B cell (primary cell): ENCODE measurements around the gene CDK18. TPM values are rescaled to one million over a fixed set of nuclear protein-coding genes. Genes with fewer than 3 reads are reported as not detected.

Source experiments
- ATAC-seq: fragments of 200-7000 bp; cut with Tn5 transposase; one replicate; pipeline ENCODE4 v1.10.0; 2021; ENCODE audit warnings: low read depth, mild to moderate bottlenecking, moderate number of reproducible peaks, moderate library complexity
- CTCF ChIA-PET: fragments of 350-600 bp; sonication (Branson Sonifier 250); formaldehyde crosslinking; loops from one replicate; lab custom pipeline; 2021; ENCODE audit warnings: antibody characterized with exemption, inconsistent platforms; lab: Charles Lee
- POLR2A ChIA-PET: fragments of 350-600 bp; sonication (Branson Sonifier 250); formaldehyde crosslinking; loops from one replicate; lab custom pipeline; 2021; ENCODE audit warnings: antibody characterized with exemption; lab: Charles Lee
- DNase-seq: peaks from one replicate; pipeline ENCODE4 v3.0.0; 2013
- H2AFZ ChIP-seq: 2 replicates; pipeline ENCODE4 v1.6.1; 2012; ENCODE audit warnings: mild to moderate bottlenecking, low read depth, low read length; ENCODE audit not compliant: insufficient read depth, poor library complexity, severe bottlenecking
- H3K27ac ChIP-seq, 2 donors: 1 replicate in 1 of 2; 2 replicates in 1 of 2; pipeline ENCODE4 v1.5.1; 2012 to 2013; ENCODE audit warnings: low read length in 2 of 2, mild to moderate bottlenecking in 2 of 2, moderate library complexity in 1 of 2
- H3K27me3 ChIP-seq, 4 experiments: fragments of 200-600 bp in 1 of 4; sonication (generic) in 1 of 4; replicated peaks in 1 of 4; 1 replicate in 2 of 4; 2 replicates in 2 of 4; pipeline versions ENCODE4 v1.6.1 to v1.7.0; 2013 to 2016; ENCODE audit warnings: low read length in 3 of 4, mild to moderate bottlenecking in 2 of 4, mixed read lengths in 1 of 4, moderate library complexity in 1 of 4; ENCODE audit not compliant: insufficient read depth in 4 of 4, control insufficient read depth in 3 of 4; ENCODE audit errors: control extremely low read depth in 1 of 4
- H3K36me3 ChIP-seq, 2 experiments: replicated peaks in 1 of 2; 1 replicate in 1 of 2; 2 replicates in 1 of 2; pipeline versions ENCODE4 v1.6.1 to v1.7.1; 2013; ENCODE audit warnings: low read length in 1 of 2; ENCODE audit not compliant: insufficient read depth in 2 of 2, control insufficient read depth in 1 of 2; ENCODE audit errors: control extremely low read depth in 1 of 2, extremely low read depth in 1 of 2
- H3K4me1 ChIP-seq, 2 donors: fragments of 200-600 bp in 1 of 2; sonication (generic) in 1 of 2; 1 replicate in 1 of 2; 2 replicates in 1 of 2; pipeline versions ENCODE4 v1.5.1 to v1.6.1; 2013 to 2017; ENCODE audit warnings: low read length in 2 of 2; ENCODE audit not compliant: control insufficient read depth in 2 of 2, insufficient read depth in 2 of 2
- H3K4me2 ChIP-seq: replicated peaks from 2 replicates; pipeline ENCODE3; 2012; ENCODE audit warnings: mild to moderate bottlenecking, low read depth, low read length; ENCODE audit not compliant: poor library complexity, severe bottlenecking
- H3K4me3 ChIP-seq, 5 experiments: fragments of 200-600 bp in 1 of 5; sonication (generic) in 1 of 5; 1 replicate in 3 of 5; 2 replicates in 2 of 5; pipeline versions ENCODE4 v1.5.1 to v1.7.0; 2011 to 2016; ENCODE audit warnings: low read length in 4 of 5, mild to moderate bottlenecking in 4 of 5, low read depth in 2 of 5, control low read depth in 1 of 5, moderate library complexity in 1 of 5; ENCODE audit not compliant: insufficient read depth in 1 of 5; ENCODE audit errors: control extremely low read depth in 1 of 5, extremely low read depth in 1 of 5
- H3K79me2 ChIP-seq: fragments of 200-600 bp; sonication (generic); one replicate; pipeline ENCODE4 v1.6.0; 2016; ENCODE audit warnings: low read length; ENCODE audit not compliant: control insufficient read depth, insufficient read depth
- H3K9ac ChIP-seq: fragments of 200-600 bp; sonication (generic); 2 replicates; pipeline ENCODE4 v1.6.1; 2017; ENCODE audit warnings: mild to moderate bottlenecking, low read length, moderate library complexity
- H3K9me3 ChIP-seq, 3 donors: one replicate each; pipeline versions ENCODE4 v1.6.1 to v1.7.1; 2013; ENCODE audit warnings: low read length in 2 of 3; ENCODE audit not compliant: control insufficient read depth in 2 of 3, insufficient read depth in 1 of 3; ENCODE audit errors: control extremely low read depth in 1 of 3
- H4K20me1 ChIP-seq: 2 replicates; pipeline ENCODE4 v1.6.0; 2012; ENCODE audit warnings: mild to moderate bottlenecking, low read length; ENCODE audit not compliant: insufficient read depth, control insufficient read depth, poor library complexity, severe bottlenecking
- H3K27ac Mint-ChIP-seq: one replicate; pipeline ENCODE4 v1.8.0; 2021; ENCODE audit warnings: mixed read lengths
- H3K27me3 Mint-ChIP-seq: one replicate; pipeline ENCODE4 v1.8.0; 2021; ENCODE audit warnings: mixed read lengths
- H3K4me1 Mint-ChIP-seq: one replicate; pipeline ENCODE4 v1.8.0; 2021; ENCODE audit warnings: mixed read lengths
- H3K4me3 Mint-ChIP-seq: one replicate; pipeline ENCODE4 v1.8.0; 2021; ENCODE audit warnings: mixed read lengths
- H3K9me3 Mint-ChIP-seq: one replicate; pipeline ENCODE4 v1.8.0; 2022; ENCODE audit warnings: mixed read lengths; ENCODE audit not compliant: insufficient read depth
- EZH2 ChIP-seq: IDR thresholded peaks from 2 replicates; pipeline ENCODE4 v1.6.1; 2012; ENCODE audit warnings: borderline replicate concordance, low read depth, mild to moderate bottlenecking, moderate library complexity, low read length; ENCODE audit not compliant: insufficient read depth, poor library complexity, severe bottlenecking
- WGBS: methylation state at CpG from one replicate; pipeline ENCODE4 v1.1.5; 2013; ENCODE audit warnings: missing lambda C conversion rate; ENCODE audit not compliant: insufficient coverage; 5-methylcytosine and 5-hydroxymethylcytosine counted together
- intact Hi-C: fragments of 100-400 bp; cut with micrococcal nuclease; formaldehyde crosslinking; loops from one replicate; pipeline ENCODE4 v1.10.0; 2022
- polyA plus RNA-seq: library from polyadenylated mRNA; depleted of rRNA; stranded (reverse); fragments of >200 nt; gene quantifications from 2 replicates; pipeline ENCODE4 v1.2.3, GENCODE V29; 2012
- total RNA-seq, 2 donors: library from RNA; stranded (reverse); fragments of 120-200 nt in 1 of 2; gene quantifications; 1 replicate in 1 of 2; 2 replicates in 1 of 2; pipeline versions ENCODE4 v1.2.3 to v1.2.4, GENCODE V29; 2013 to 2022
- TF ChIP-seq, protein P1 (sequence below): fragments of 200-600 bp; IDR thresholded peaks from one replicate; pipeline ENCODE4 v1.8.0; 2022; ENCODE audit warnings: antibody characterized with exemption, mild to moderate bottlenecking

The CDK18 gene
- total and polyA plus RNA-seq, 2 donors (not counting 1 experiment from before 2014, with no cell fraction given) = 3.8 to 4.7 TPM

DNA sequence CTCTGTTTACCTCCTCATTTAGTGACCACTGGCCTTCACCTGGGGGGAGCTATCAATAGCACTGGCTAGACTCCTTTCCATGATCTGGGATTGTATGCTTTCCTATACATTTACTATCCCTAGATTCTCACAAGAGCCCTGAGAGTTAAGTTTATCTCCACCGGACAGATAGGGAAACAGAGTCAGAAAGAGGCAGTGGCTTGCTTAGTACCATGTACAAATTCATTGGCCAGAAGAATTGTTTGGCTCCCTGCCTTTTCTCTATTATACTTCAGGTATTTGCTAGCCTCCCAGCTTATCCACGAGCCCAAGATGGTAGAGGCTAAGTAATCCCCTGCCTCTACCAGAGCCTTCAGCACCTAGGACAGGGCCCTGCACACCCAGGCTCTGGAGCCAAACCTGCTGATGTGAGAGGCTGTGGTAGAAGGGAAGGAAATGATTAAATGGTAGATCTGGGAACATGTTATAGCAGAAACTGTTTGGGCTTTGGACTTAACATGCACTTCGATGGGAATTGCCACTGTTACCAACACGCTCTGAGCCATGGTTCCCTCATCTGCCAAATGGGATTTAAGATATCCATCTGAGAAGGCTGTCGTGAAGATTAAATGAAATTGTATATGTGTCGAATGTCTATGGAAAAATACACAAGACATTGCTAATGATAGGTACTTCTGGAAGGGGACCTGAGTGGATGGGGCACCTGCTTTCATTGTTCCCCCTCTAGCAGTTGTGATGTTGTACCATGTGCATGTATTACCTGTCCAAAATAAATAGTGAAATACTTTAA, 45.5 kb upstream of the CDK18 start:
- Histone ChIP-seq H4K20me1 (no peaks in the 10 kb centered on the region), H3K4me1 (peaks cover 22 to 28% of the 10 kb centered on the region in 2 donors), H2AFZ (no peak overlapping the region), H3K27me3 (peaks cover 0 to 59% (median 38%) of the 10 kb centered on the region in 4 experiments), H3K79me2 (no peaks in the 10 kb centered on the region), H3K4me3 (no peak overlapping the region), H3K36me3 (no peaks in the 10 kb centered on the region), H3K9me3 (peaks cover 0 to 15% (median 0%) of the 10 kb centered on the region in 3 donors), H3K4me2 (no peak overlapping the region), H3K27ac (no peak overlapping the region), H3K9ac (no peak overlapping the region)
- TF ChIP-seq, protein P1, sequence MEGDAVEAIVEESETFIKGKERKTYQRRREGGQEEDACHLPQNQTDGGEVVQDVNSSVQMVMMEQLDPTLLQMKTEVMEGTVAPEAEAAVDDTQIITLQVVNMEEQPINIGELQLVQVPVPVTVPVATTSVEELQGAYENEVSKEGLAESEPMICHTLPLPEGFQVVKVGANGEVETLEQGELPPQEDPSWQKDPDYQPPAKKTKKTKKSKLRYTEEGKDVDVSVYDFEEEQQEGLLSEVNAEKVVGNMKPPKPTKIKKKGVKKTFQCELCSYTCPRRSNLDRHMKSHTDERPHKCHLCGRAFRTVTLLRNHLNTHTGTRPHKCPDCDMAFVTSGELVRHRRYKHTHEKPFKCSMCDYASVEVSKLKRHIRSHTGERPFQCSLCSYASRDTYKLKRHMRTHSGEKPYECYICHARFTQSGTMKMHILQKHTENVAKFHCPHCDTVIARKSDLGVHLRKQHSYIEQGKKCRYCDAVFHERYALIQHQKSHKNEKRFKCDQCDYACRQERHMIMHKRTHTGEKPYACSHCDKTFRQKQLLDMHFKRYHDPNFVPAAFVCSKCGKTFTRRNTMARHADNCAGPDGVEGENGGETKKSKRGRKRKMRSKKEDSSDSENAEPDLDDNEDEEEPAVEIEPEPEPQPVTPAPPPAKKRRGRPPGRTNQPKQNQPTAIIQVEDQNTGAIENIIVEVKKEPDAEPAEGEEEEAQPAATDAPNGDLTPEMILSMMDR = no peak
- no peak for TF ChIP-seq EZH2
- no peak overlapping the region for H3K4me3 Mint-ChIP-seq
- ATAC-seq (peak; percentile 53), DNase-seq (no peak)
- no peaks in the 10 kb centered on the region for H3K9me3 Mint-ChIP-seq
- CTCF ChIA-PET = interaction anchor here (1.1 to 4.4 kb wide), 2 partner anchors 28 to 30 kb away, joined by 3 to 30 read pairs; no protein-coding TSS in a partner anchor
- peaks cover 18% of the 10 kb centered on the region for H3K4me1 Mint-ChIP-seq
- intact Hi-C loops = no loop called here
- peaks cover 54% of the 10 kb centered on the region for H3K27me3 Mint-ChIP-seq
- no peak overlapping the region for H3K27ac Mint-ChIP-seq
- WGBS = 78% methylated on average over 5 of the region's 6 CpGs
- POLR2A ChIA-PET = no interaction called here

DNA sequence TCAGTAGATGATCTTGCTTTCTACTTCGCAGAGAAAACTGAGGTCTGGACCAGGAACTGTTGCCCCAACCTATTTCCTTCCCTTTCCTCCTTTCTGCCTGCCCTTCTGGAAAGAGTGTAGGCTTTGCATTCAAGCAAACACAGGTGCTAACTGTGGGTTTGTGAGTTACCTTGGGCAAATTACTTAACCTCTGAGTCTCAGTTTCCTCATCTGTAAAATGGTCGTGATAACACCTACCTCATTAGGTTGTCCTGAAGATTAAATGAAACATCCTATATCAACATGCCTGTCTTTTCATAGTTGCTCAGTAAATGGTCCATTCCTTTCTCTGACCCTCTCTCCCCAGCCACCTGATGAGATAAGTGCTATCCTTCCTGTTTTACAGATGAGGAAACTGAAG, 39.1 kb upstream of the CDK18 start:
- Mint-ChIP-seq H3K4me1 (no peaks in the 10 kb centered on the region), H3K4me3 (no peak overlapping the region), H3K9me3 (no peaks in the 10 kb centered on the region), H3K27ac (peak overlapping the region; percentile 1), H3K27me3 (peaks cover 40% of the 10 kb centered on the region)
- no peak overlapping the region for H3K4me2 ChIP-seq
- no peaks in the 10 kb centered on the region for H4K20me1 ChIP-seq
- no peak overlapping the region for H3K27ac ChIP-seq
- intact Hi-C loops = no loop called here
- H3K27me3 ChIP-seq = peaks cover 0 to 25% (median 6%) of the 10 kb centered on the region in 4 experiments
- no peak overlapping the region for H3K4me3 ChIP-seq
- no peaks in the 10 kb centered on the region for H3K79me2 ChIP-seq
- CTCF ChIA-PET = interaction anchor here (1.0 kb wide), 1 partner anchor 34 kb away, joined by 3 read pairs; no protein-coding TSS in a partner anchor
- H3K9ac ChIP-seq = no peak overlapping the region
- POLR2A ChIA-PET = no interaction called here
- H3K4me1 ChIP-seq = no peaks in the 10 kb centered on the region
- H2AFZ ChIP-seq = no peak overlapping the region
- DNase-seq = no peak
- 86% methylated on average over 1 of the region's 2 CpGs for WGBS
- TF ChIP-seq, protein P1 = no peak
- TF ChIP-seq EZH2 = no peak
- peaks cover 0 to 3% (median 0%) of the 10 kb centered on the region in 3 donors for H3K9me3 ChIP-seq
- H3K36me3 ChIP-seq = no peaks in the 10 kb centered on the region
- ATAC-seq = no peak
